ENCODE results near the gene CLIP4.

Gene CLIP4

GRCh38 chr2:29238497-29238896, 123.3 kb downstream of the CLIP4 start:
- Mint-ChIP-seq H3K27ac (no peak overlapping the region), H3K36me3 (ENCODE audit: low read depth) (no peaks in the 10 kb centered on the region), H3K4me1 (no peaks in the 10 kb centered on the region), H3K27me3 (peaks cover 14% of the 10 kb centered on the region), H3K4me3 (no peak overlapping the region), H3K9me3 (no peaks in the 10 kb centered on the region)
- DNase-seq (peak; percentile 10), ATAC-seq (no peak)
